Inferior parietal cortex (tissue), 1 donor: Measurements from ENCODE around the gene SLC27A5.
"Not testable (repeated sequence)": the region's sequence is repeated elsewhere in the genome, so short reads cannot be mapped to it uniquely, and the experiment has no call there.

ENCODE experiments used
- DNase-seq: peaks from one replicate; pipeline ENCODE4 v3.0.0-alpha.2; 2016; ENCODE audit errors: extremely low spot score

SLC27A5 gene

DNA sequence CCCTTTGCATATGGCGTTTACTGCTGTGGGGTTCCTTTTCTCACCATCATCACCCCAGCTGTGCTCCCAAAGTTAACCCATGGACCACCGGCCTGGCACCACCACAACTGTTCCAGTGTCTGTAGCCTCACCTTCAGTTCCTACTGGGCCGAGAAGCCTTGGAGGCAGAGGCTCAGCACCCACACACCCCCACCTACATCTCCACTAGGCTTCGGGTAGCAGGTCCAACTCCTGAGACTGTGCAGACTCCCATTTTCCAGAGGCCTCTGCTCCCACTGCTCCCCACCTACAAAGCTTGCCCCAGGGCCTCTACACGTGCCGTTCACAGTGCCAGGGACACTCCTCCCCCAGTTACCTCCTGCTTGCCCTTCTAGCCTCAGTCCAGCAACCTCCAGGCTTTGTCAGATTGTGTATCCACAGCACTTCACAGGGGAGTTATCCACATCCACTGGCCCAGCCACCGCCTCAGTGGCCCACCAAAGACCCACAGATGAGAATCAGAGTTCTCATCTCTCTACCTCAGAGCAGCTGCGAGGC is 14.1 kb downstream of the SLC27A5 start:
- DNase-seq = no peak

- peak; percentile 20 for DNase-seq
Observed at GRCh38 chr19:58492265-58492664, 19.5 kb downstream of the SLC27A5 start.

GRCh38 chr19:58491393-58491792 is 20.4 kb downstream of the SLC27A5 start:
- no peak for DNase-seq

DNA sequence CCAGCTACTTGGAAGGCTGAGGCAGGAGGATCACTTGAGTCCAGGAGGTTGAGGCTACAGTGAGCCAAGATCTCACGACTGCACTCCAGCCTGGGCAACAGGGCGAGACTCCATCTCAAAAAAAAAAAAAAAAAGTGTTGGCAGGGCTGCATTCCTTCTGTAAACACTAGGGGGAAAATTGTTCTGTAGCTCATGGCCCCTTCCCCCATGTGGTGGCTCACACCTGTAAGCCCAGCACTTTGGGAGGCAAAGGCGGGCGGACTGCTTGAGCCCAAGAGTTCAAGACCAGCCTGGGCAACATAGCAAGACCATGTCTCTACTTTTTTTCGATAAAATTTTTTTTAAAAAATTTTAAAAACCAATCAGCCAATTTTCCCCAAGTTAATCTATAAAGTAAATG is 27.4 kb downstream of the SLC27A5 start:
- not testable (repeated sequence) for DNase-seq

- DNase-seq = peak; percentile 29
Observed at GRCh38 chr19:58483776-58484175, 28.0 kb downstream of the SLC27A5 start.

GRCh38 chr19:58482372-58482771 is 29.4 kb downstream of the SLC27A5 start:
- no peak for DNase-seq

DNA sequence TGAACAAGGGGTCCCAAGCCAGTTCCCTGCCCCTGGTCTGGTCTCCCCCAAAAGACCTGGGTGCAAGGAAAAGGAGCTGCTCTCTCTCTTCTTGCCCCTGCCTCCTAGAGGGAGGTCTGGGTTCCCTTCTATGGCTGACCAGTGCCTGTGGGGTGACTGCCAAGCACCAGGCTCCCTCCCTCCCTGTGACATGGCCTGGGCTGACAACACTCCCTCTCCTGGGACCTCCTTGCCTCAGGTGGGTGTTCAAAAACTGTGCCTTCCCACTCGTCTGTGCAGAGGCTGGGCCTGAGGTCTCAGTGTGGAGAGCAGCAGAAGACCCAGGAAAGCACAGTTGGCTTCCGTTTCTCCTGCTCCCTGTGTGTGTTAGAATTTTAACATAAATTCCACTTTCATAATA is 31.0 kb downstream of the SLC27A5 start:
- no peak for DNase-seq

- DNase-seq = no peak
Observed at GRCh38 chr19:58480481-58480830, 31.3 kb downstream of the SLC27A5 start.

DNA sequence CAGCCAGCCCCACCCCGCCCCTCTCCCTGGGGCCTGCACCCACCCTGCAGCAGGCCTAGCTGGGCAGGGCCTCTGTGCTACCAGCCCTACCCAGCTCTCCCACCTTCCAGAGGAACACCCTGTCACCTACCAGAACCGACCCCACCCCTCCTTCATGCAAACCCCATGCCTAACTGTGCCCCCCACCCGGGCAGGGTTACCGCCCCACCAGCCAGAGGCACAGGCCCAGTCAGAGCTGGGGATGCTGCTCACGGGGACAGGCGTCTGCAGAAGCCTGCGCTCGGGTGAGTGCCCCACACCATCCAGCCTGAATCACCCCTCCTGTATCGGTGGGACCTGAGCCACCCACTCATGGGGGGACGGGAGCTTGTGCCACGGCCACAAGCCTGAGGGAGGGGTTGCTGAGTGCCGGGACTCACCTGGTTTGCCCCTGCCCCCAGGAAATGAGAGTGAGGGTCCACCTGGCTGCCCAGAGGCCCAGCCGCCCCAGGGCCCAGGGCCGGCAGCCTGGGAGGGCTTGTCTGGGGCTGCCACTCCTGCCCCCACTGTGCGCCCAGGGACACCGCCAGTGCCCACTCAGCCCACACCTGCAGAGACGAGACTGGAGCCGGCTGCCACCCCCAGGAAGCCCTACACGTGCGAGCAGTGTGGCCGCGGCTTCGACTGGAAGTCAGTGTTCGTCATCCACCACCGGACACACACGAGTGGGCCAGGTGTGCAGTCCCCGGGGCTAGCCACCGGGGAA is 31.9 kb downstream of the SLC27A5 start:
- DNase-seq = no peak

DNA sequence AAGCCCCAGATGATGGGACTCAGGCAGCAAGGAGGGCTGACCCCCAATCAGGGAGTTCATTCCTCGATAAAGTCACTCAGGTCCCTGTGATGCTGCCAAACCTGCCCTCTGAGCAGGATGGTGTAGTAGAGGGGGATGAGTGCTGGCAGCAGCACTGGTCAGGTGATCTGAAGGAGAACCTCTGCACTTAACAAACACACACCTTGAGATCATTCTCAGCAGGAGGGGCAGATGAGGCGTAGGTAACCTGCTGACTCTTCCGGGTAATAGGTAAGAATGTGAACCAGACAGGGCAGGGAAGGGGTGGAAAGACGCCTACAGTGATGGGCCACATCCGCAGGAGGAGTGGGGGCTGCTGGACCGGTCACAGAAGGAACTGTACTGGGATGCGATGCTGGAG is 32.5 kb downstream of the SLC27A5 start:
- DNase-seq = no peak

GRCh38 chr19:58477871-58478270 is 33.9 kb downstream of the SLC27A5 start:
- no peak for DNase-seq

DNA sequence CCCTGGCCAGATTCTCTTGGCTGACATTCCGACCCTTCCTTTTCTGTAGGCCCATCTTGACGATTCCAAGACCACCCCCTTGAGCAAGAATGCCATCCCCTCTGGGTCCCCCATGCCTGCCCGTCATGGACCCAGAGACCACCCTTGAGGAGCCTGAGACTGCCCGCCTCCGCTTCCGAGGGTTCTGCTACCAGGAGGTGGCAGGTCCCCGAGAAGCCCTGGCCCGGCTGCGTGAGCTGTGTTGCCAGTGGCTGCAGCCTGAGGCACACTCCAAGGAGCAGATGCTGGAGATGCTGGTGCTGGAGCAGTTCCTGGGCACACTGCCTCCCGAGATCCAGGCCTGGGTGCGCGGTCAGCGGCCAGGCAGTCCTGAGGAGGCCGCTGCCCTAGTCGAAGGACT is 34.7 kb downstream of the SLC27A5 start:
- no peak for DNase-seq

DNA sequence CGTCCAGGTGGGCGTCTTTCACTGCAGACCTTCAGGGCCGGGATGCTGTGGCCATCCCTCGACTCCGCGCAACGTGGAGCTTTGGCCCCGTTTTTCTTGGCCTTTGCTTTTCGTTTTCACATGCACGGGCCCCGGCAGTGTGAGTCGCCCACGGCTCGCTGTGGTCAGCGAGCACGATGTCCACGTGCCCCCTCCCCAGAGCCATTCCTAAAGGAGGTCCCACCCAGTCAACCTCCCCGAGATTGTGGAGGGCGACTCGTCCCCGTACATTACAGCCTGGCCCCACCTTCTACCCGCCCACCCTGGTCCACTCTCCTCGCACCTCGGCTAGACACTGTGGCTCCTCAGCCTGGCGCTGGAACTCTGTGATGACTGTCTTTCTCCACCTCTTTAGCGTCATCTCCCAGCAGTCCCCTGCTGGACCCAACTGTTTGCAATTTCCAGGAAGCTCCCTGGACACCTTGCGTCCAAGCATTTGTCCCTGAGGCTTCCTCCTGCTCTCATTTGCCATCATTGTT is 35.2 kb downstream of the SLC27A5 start:
- DNase-seq = peak; percentile 19

GRCh38 chr19:58475714-58476497 is 35.9 kb downstream of the SLC27A5 start, which contains the start of gene ZNF446:
Gene ZNF446 (plus strand): TSS chr19:58476352. CDS start chr19:58477219, 867 bp downstream.
- DNase-seq = peak; percentile 96

- DNase-seq = peak; percentile 6
Observed at GRCh38 chr19:58474997-58475713, 36.6 kb downstream of the SLC27A5 start.

- no peak for DNase-seq
Observed at GRCh38 chr19:58474291-58474996, 37.3 kb downstream of the SLC27A5 start.

GRCh38 chr19:58473775-58474174 is 38.0 kb downstream of the SLC27A5 start:
- no peak for DNase-seq

DNA sequence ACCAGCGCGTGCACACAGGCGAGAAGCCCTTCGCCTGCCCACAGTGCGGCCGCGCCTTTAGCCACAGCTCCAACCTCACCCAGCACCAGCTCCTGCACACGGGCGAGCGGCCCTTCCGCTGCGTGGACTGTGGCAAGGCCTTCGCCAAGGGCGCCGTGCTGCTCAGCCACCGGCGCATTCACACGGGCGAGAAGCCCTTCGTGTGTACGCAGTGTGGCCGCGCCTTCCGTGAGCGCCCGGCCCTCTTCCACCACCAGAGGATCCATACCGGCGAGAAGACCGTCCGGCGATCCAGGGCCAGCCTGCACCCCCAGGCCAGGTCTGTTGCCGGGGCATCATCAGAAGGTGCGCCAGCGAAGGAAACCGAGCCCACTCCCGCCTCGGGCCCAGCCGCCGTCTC is 40.1 kb downstream of the SLC27A5 start:
- no peak for DNase-seq

GRCh38 chr19:58470837-58471543 is 40.8 kb downstream of the SLC27A5 start:
- not testable (repeated sequence) for DNase-seq

DNA sequence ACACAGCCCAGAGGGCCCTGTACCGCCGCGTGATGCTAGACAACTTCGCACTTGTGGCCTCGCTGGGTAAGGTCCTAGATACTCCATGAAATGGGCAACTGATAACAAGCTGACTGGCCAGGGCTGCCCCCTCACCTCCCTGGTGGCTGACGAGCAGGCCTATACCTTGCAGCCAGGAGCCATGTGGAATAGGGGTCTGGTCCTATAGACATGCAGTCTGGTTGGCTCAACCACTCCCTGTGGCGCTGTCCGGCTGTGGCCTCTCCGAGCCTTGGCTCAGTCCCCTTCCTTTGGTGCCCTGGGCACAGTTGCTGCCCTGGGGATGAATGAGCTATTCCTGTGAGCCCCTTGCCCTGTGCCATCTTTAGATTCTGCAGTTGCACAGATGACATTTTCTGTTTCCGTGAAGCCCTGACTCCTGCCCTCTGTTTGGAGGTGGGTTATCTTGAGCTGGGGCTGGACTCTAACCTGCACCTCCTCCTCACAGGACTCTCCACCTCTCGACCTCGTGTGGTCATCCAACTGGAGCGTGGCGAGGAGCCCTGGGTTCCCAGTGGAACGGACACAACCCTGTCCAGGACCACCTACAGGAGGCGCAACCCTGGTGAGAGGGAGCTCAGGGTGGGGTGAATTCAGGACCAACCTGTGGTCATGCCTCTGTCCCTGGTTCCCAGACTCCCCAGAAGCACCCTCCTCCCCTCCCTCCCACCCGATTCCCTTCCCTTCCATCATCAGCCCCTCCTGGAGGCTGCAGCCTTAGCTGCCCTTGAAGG is 42.4 kb downstream of the SLC27A5 start:
- DNase-seq = no peak
